K562 (cell line): ENCODE data around the gene DEPP1.

Source experiments
- ATF6 ChIP-seq: sonication (generic); formaldehyde crosslinking; IDR thresholded peaks from 2 replicates; pipeline ENCODE4 v1.4.0; 2020; ENCODE audit warnings: mild to moderate bottlenecking, missing genetic modification reagents
- CBX3 ChIP-seq, 2 experiments: IDR thresholded peaks; 1 replicate in 1 of 2; 2 replicates in 1 of 2; pipeline ENCODE4 v1.6.1; 2012; ENCODE audit warnings: inconsistent platforms in 2 of 2, low read length in 2 of 2, borderline replicate concordance in 1 of 2, control low read depth in 1 of 2
- EZH2 ChIP-seq: IDR thresholded peaks from 2 replicates; pipeline ENCODE4 v1.6.1; 2012; ENCODE audit warnings: low read depth, mild to moderate bottlenecking, inconsistent platforms, low read length, borderline replicate concordance
- HDAC1 ChIP-seq, 2 experiments: fragments of 450-650 bp; IDR thresholded peaks; 2 replicates each; pipeline ENCODE4 v1.6.1; 2016 to 2017; ENCODE audit warnings: inconsistent platforms in 1 of 2, mild to moderate bottlenecking in 1 of 2, moderate library complexity in 1 of 2
- MAX ChIP-seq: sonication (generic); formaldehyde crosslinking; IDR thresholded peaks from 2 replicates; pipeline ENCODE4 v1.9.0; 2022; ENCODE audit warnings: mild to moderate bottlenecking, missing genetic modification reagents
- MBD1 ChIP-seq: fragments of 250-450 bp; sonication (Bioruptor Pico); IDR thresholded peaks from 2 replicates; pipeline ENCODE4 v1.8.0; 2022; ENCODE audit warnings: inconsistent platforms
- NFRKB ChIP-seq: fragments of 450-650 bp; IDR thresholded peaks from 2 replicates; pipeline ENCODE4 v1.6.1; 2016; ENCODE audit warnings: low read depth
- NFXL1 ChIP-seq: fragments of 450-650 bp; formaldehyde crosslinking; IDR thresholded peaks from 2 replicates; pipeline ENCODE4 v1.4.0; 2021; ENCODE audit warnings: mild to moderate bottlenecking
- PKNOX1 ChIP-seq: fragments of 450-650 bp; IDR thresholded peaks from 2 replicates; pipeline ENCODE4 v1.6.1; 2016
- RFX5 ChIP-seq: IDR thresholded peaks from 2 replicates; pipeline ENCODE4 v1.6.1; 2011; ENCODE audit warnings: low read depth, mild to moderate bottlenecking, improper control_type of control experiment, low read length
- TAF1 ChIP-seq: IDR thresholded peaks from 2 replicates; pipeline ENCODE4 v1.6.1; 2011; ENCODE audit warnings: mild to moderate bottlenecking, low read length, moderate library complexity; ENCODE audit not compliant: insufficient read depth, control insufficient read depth, severe bottlenecking; ENCODE audit errors: extremely low read depth
- USF2 ChIP-seq: sonication (generic); formaldehyde crosslinking; IDR thresholded peaks from 2 replicates; pipeline ENCODE4 v1.5.0; 2020; ENCODE audit warnings: missing genetic modification reagents
- ZNF140 ChIP-seq: fragments of 250-450 bp; sonication (Bioruptor Pico); IDR thresholded peaks from 2 replicates; pipeline ENCODE4 v1.8.0; 2021; ENCODE audit warnings: moderate library complexity, mild to moderate bottlenecking, inconsistent platforms
- ZNF518B ChIP-seq: fragments of 250-450 bp; sonication (Bioruptor Pico); IDR thresholded peaks from 2 replicates; pipeline ENCODE4 v1.5.0; 2021; ENCODE audit warnings: mild to moderate bottlenecking, moderate library complexity

- TF ChIP-seq CBX3 (IDR thresholded peaks at IDR 0.05; ENCODE audit: borderline replicate concordance in 1 of 2, low read length in 2 of 2) = no peak
- no peak for TF ChIP-seq TAF1
- TF ChIP-seq USF2 = no peak
- TF ChIP-seq MAX (CRISPR knock-in tag) = no peak
- no peak for TF ChIP-seq NFRKB
- TF ChIP-seq ZNF140 = no peak
- TF ChIP-seq NFXL1 (CRISPR knock-in tag) = no peak
- no peak for TF ChIP-seq ATF6 (CRISPR knock-in tag)
- TF ChIP-seq EZH2 = no peak
- no peak for TF ChIP-seq MBD1 (CRISPR knock-in tag)
- TF ChIP-seq RFX5 = no peak
- no peak for TF ChIP-seq PKNOX1
- no peak for TF ChIP-seq ZNF518B (CRISPR knock-in tag)
- no peak for TF ChIP-seq HDAC1 (IDR thresholded peaks at IDR 0.05)
Measured at GRCh38 chr10:44952779-44953231, 25.8 kb downstream of the DEPP1 start.
